HG03139 (cell line): ENCODE measurements around the gene SERPINA5.

Experiments used
- ATAC-seq: cut with Tn5 transposase; IDR thresholded peaks from one replicate; pipeline ENCODE4 v1.9.1; 2021; ENCODE audit not compliant: unreplicated experiment

The SERPINA5 gene

GRCh38 chr14:94548999-94549985 lies 31.9 kb upstream of the SERPINA5 start:
- no peak for ATAC-seq

- ATAC-seq: no peak
These were observed 31.2 kb upstream of the SERPINA5 start for GRCh38 chr14:94550041-94550440.

GRCh38 chr14:94555991-94556390 lies 25.2 kb upstream of the SERPINA5 start:
- no peak for ATAC-seq

- no peak for ATAC-seq
These were observed 23.9 kb upstream of the SERPINA5 start for GRCh38 chr14:94557327-94557726.

- ATAC-seq: no peak
These were observed 22.4 kb upstream of the SERPINA5 start for GRCh38 chr14:94558842-94559241.

- ATAC-seq: no peak
These were observed 21.5 kb upstream of the SERPINA5 start for GRCh38 chr14:94559638-94560290.

GRCh38 chr14:94560291-94560665 lies 20.9 kb upstream of the SERPINA5 start:
- no peak for ATAC-seq

GRCh38 chr14:94560751-94561655 lies 20.2 kb upstream of the SERPINA5 start, which contains the start of gene SERPINA4:
SERPINA4 (plus strand) TSS chr14:94561442; CDS start chr14:94563483, 2,041 bp downstream.
- ATAC-seq: no peak

- ATAC-seq: no peak
These were observed 19.6 kb upstream of the SERPINA5 start for GRCh38 chr14:94561656-94562010.

GRCh38 chr14:94562022-94562421 lies 19.2 kb upstream of the SERPINA5 start:
- ATAC-seq: no peak

- ATAC-seq: no peak
These were observed 18.0 kb upstream of the SERPINA5 start for GRCh38 chr14:94562941-94563883.

- ATAC-seq: no peak
These were observed 16.8 kb upstream of the SERPINA5 start for GRCh38 chr14:94564381-94564780.

- no peak for ATAC-seq
These were observed 13.0 kb upstream of the SERPINA5 start for GRCh38 chr14:94568186-94568585.

GRCh38 chr14:94569381-94570001 lies 11.7 kb upstream of the SERPINA5 start:
- no peak for ATAC-seq

- no peak for ATAC-seq
These were observed 11.2 kb upstream of the SERPINA5 start for GRCh38 chr14:94570002-94570400.

- ATAC-seq: no peak
These were observed 10.8 kb upstream of the SERPINA5 start for GRCh38 chr14:94570440-94570839.

GRCh38 chr14:94571395-94571794 lies 9.8 kb upstream of the SERPINA5 start:
- ATAC-seq: no peak

GRCh38 chr14:94571950-94572349 lies 9.3 kb upstream of the SERPINA5 start:
- no peak for ATAC-seq

GRCh38 chr14:94572637-94573303 lies 8.5 kb upstream of the SERPINA5 start:
- no peak for ATAC-seq
